GM12878 (cell line): Measurements from ENCODE around the gene ZFP42. TPM values are rescaled to one million over a fixed set of nuclear protein-coding genes. Genes with fewer than 3 reads are reported as not detected.

Source experiments
- ATAC-seq: fragments of 200-7000 bp; cut with Tn5 transposase; 3 replicates; pipeline ENCODE4 v1.9.1; 2020; ENCODE audit warnings: mild to moderate bottlenecking, moderate library complexity
- BruUV-seq: library from RNA; stranded (reverse); fragments of 400-500 nt; replicated peaks from 2 replicates; lab custom pipeline; 2021; lab: Mats Ljungman, UMichigan
- CTCF ChIA-PET: fragments of 300-600 bp; sonication (Branson Sonifier 250); formaldehyde crosslinking; extraction: SDS; loops from one replicate; lab custom pipeline; 2021; ENCODE audit warnings: inconsistent platforms; lab: Yijun Ruan, JAX
- POLR2A ChIA-PET: fragments of 350-600 bp; formaldehyde crosslinking; extraction: SDS; loops from one replicate; lab custom pipeline; 2021; ENCODE audit warnings: inconsistent platforms; lab: Charles Lee
- RAD21 ChIA-PET: fragments of 300-600 bp; sonication (Branson Sonifier 250); formaldehyde crosslinking; loops from one replicate; lab custom pipeline; 2023; ENCODE audit warnings: antibody characterized with exemption; ENCODE audit not compliant: unreplicated experiment; lab: Charles Lee
- SMC1A ChIA-PET: fragments of 300-600 bp; sonication (Branson Sonifier 250); formaldehyde crosslinking; loops from one replicate; lab custom pipeline; 2023; ENCODE audit not compliant: unreplicated experiment, uncharacterized antibody; lab: Charles Lee
- DNase-seq: peaks from one replicate; pipeline ENCODE4 v3.0.0-alpha.2; 2011; ENCODE audit warnings: low read depth, low spot score
- FAIRE-seq: peaks from 3 replicates; lab custom pipeline; 2011; peaks lifted over from hg19 to GRCh38; lab: Jason Lieb, UNC
- H2AFZ ChIP-seq: 2 replicates; pipeline ENCODE4 v1.6.0; 2011; ENCODE audit warnings: low read depth, low read length, control low read depth; ENCODE audit not compliant: control insufficient read depth
- H3K27ac ChIP-seq: 2 replicates; pipeline ENCODE4 v1.5.1; 2011; ENCODE audit warnings: control low read depth; ENCODE audit not compliant: control insufficient read depth, insufficient read depth
- H3K27me3 ChIP-seq, 2 experiments: replicated peaks in 1 of 2; 2 replicates each; pipeline versions ENCODE4 v1.6.0 to v1.6.1; 2011; ENCODE audit warnings: low read length in 1 of 2; ENCODE audit not compliant: control insufficient read depth in 2 of 2, insufficient read depth in 2 of 2
- H3K36me3 ChIP-seq, 2 experiments: 2 replicates each; pipeline ENCODE4 v1.5.1; 2011; ENCODE audit warnings: low read length in 1 of 2; ENCODE audit not compliant: control insufficient read depth in 2 of 2, insufficient read depth in 2 of 2
- H3K4me1 ChIP-seq: 2 replicates; pipeline ENCODE4 v1.6.1; 2011; ENCODE audit warnings: mild to moderate bottlenecking, low read length, moderate library complexity, mixed read lengths; ENCODE audit not compliant: control insufficient read depth, insufficient read depth
- H3K4me2 ChIP-seq: 2 replicates; pipeline ENCODE4 v1.6.0; 2011; ENCODE audit warnings: control low read depth; ENCODE audit not compliant: control insufficient read depth, insufficient read depth
- H3K4me3 ChIP-seq: fragments of 200-600 bp; sonication (generic); 2 replicates; pipeline ENCODE4 v1.5.1; 2016
- H3K79me2 ChIP-seq: 2 replicates; pipeline ENCODE4 v1.6.0; 2011; ENCODE audit warnings: low read length; ENCODE audit not compliant: control insufficient read depth, insufficient read depth
- H3K9ac ChIP-seq: 2 replicates; pipeline ENCODE4 v1.8.0; 2011; ENCODE audit warnings: low read length, control low read depth, mixed read lengths; ENCODE audit not compliant: control insufficient read depth, insufficient read depth
- H3K9me3 ChIP-seq: replicated peaks from 3 replicates; pipeline ENCODE4 v1.5.1; 2011; ENCODE audit warnings: mild to moderate bottlenecking, low read length; ENCODE audit not compliant: control insufficient read depth, insufficient read depth
- H4K20me1 ChIP-seq: 2 replicates; pipeline ENCODE4 v1.6.0; 2011; ENCODE audit not compliant: control insufficient read depth, insufficient read depth
- CTCF ChIP-seq, 3 experiments: IDR thresholded peaks in 2 of 3; conservative IDR thresholded peaks in 1 of 3; 2 replicates each; pipeline ENCODE4 v1.5.1; 2011; ENCODE audit warnings: low read depth in 3 of 3, low read length in 3 of 3, mild to moderate bottlenecking in 3 of 3, control low read depth in 2 of 3, moderate library complexity in 2 of 3, inconsistent platforms in 1 of 3, mixed read lengths in 1 of 3; ENCODE audit not compliant: control insufficient read depth in 2 of 3, insufficient read depth in 1 of 3; ENCODE audit errors: extremely low read depth in 1 of 3
- EP300 ChIP-seq, 2 experiments: fragments of 150-350 bp in 1 of 2; IDR thresholded peaks; 2 replicates each; pipeline ENCODE4 v1.6.1; 2011 to 2012; ENCODE audit warnings: low read depth in 2 of 2, low read length in 2 of 2, borderline replicate concordance in 1 of 2, improper control_type of control experiment in 1 of 2, inconsistent platforms in 1 of 2; ENCODE audit not compliant: control insufficient read depth in 1 of 2
- FOS ChIP-seq: IDR thresholded peaks from 3 replicates; pipeline ENCODE4 v1.6.1; 2011; ENCODE audit warnings: borderline replicate concordance; ENCODE audit not compliant: insufficient read length; ENCODE audit errors: extremely low read depth
- GABPA ChIP-seq: IDR thresholded peaks from 2 replicates; pipeline ENCODE4 v1.6.1; 2014; ENCODE audit warnings: antibody characterized with exemption, low read depth, mild to moderate bottlenecking, inconsistent platforms
- MEF2A ChIP-seq: IDR thresholded peaks from 2 replicates; pipeline ENCODE4 v1.6.1; 2011; ENCODE audit warnings: low read depth, mild to moderate bottlenecking, low read length, moderate library complexity; ENCODE audit not compliant: insufficient read depth
- NBN ChIP-seq: fragments of 450-650 bp; IDR thresholded peaks from 2 replicates; pipeline ENCODE4 v1.6.1; 2016
- RELB ChIP-seq: fragments of 450-650 bp; IDR thresholded peaks from 2 replicates; pipeline ENCODE4 v1.6.1; 2017; ENCODE audit warnings: low read depth, mild to moderate bottlenecking, moderate library complexity
- SIN3A ChIP-seq: IDR thresholded peaks from 2 replicates; pipeline ENCODE4 v1.6.1; 2012; ENCODE audit warnings: low read depth, low read length, improper control_type of control experiment
- SIX5 ChIP-seq: IDR thresholded peaks from 2 replicates; pipeline ENCODE4 v1.6.1; 2011; ENCODE audit warnings: mild to moderate bottlenecking, low read depth, low read length, moderate library complexity; ENCODE audit not compliant: severe bottlenecking
- whole genome bisulfite sequencing: methylation state at CpG from one replicate; pipeline ENCODE4 v1.1.6; 2016; ENCODE audit warnings: low lambda C conversion rate; ENCODE audit not compliant: insufficient replicate concordance, insufficient coverage; ENCODE audit errors: missing lambda C conversion rate; 5-methylcytosine and 5-hydroxymethylcytosine counted together
- in situ Hi-C: fragments of 300-500 bp; cut with MboI; formaldehyde crosslinking; loops from 9 replicates; pipeline ENCODE4 v1.14.3; 2018; ENCODE audit warnings: mixed read lengths
- intact Hi-C: fragments of 100-400 bp; cut with micrococcal nuclease; formaldehyde crosslinking; loops from one replicate; pipeline ENCODE4 v1.14.2; 2022; ENCODE audit not compliant: unreplicated experiment
- polyA plus RNA-seq, 11 experiments: library from polyadenylated mRNA; depleted of rRNA in 4 of 11; unstranded in 6 of 11; stranded (reverse) in 5 of 11; fragments of >200 nt; fragmentation: Nextera tagmentation in 4 of 11; fragmentation: Illumina TruSeq in 1 of 11; extraction: Ambion mirVana in 4 of 11; extraction: Trizol in 1 of 11; gene quantifications; 1 replicate in 1 of 11; 2 replicates in 10 of 11; pipeline versions ENCODE4 v1.2.1 to v1.2.3, GENCODE V29; 2011 to 2016; ENCODE audit warnings: inconsistent platforms in 2 of 11, missing spikeins in 2 of 11, low read depth in 1 of 11
- total RNA-seq, 4 experiments: library from RNA; depleted of rRNA in 3 of 4; stranded (reverse); fragments of >200 nt in 3 of 4; fragmentation: Illumina TruSeq in 1 of 4; extraction: Trizol in 1 of 4; gene quantifications; 2 replicates each; pipeline versions ENCODE4 v1.2.1 to v1.2.3, GENCODE V29; 2013 to 2021

The ZFP42 gene
- total and polyA plus RNA-seq, 10 of the 15 experiments (the other 5 are each of a cell fraction or from before 2014, with no cell fraction given) = 0.13 TPM; not detected in 9

- H3K4me3 ChIP-seq = no peak overlapping the region
- H3K27ac ChIP-seq = no peak overlapping the region
- DNase-seq (no peak), FAIRE-seq (no peak), ATAC-seq (no peak)
- no peaks in the 10 kb centered on the region for H4K20me1 ChIP-seq
- no peaks in the 10 kb centered on the region for H3K36me3 ChIP-seq
- intact Hi-C loops = no loop called here
- BruUV-seq = no TSS peak
- no peaks in the 10 kb centered on the region for H3K4me1 ChIP-seq
- no peak overlapping the region for H3K9ac ChIP-seq
- RAD21 ChIA-PET = no interaction called here
- TF ChIP-seq EP300 (IDR thresholded peaks at IDR 0.05; ENCODE audit: borderline replicate concordance in 1 of 2, control insufficient read depth in 1 of 2, low read depth in 2 of 2, low read length in 2 of 2) (no peak), MEF2A (no peak), SIX5 (no peak), RELB (no peak), SIN3A (no peak), NBN (no peak), CTCF (IDR thresholded peaks at IDR 0.05 in 2 of 3, conservative IDR thresholded peaks at IDR 0.05 in 1 of 3; ENCODE audit: control insufficient read depth in 2 of 3, extremely low read depth in 1 of 3, insufficient read depth in 1 of 3, low read depth in 3 of 3, low read length in 3 of 3) (no peak), FOS (no peak), GABPA (no peak)
- H2AFZ ChIP-seq = no peak overlapping the region
- 30% methylated on average over 2 of the region's 2 CpGs for WGBS
- no peaks in the 10 kb centered on the region for H3K27me3 ChIP-seq
- CTCF ChIA-PET = no interaction called here
- no peaks in the 10 kb centered on the region for H3K9me3 ChIP-seq
- POLR2A ChIA-PET = no interaction called here
- no peak overlapping the region for H3K4me2 ChIP-seq
- in situ Hi-C loops = no loop called here
- SMC1A ChIA-PET = no interaction called here
- H3K79me2 ChIP-seq = no peaks in the 10 kb centered on the region
These were observed 33.6 kb upstream of the ZFP42 start for GRCh38 chr4:187961961-187962360.
